ENCODE measurements around the gene SCO2. TPM values are rescaled to one million over a fixed set of nuclear protein-coding genes. Genes with fewer than 3 reads are reported as not detected.

SCO2 gene
- total RNA-seq, 1 donor from 2014 or later, result 1.3 TPM

GRCh38 chr22:50498322-50498890 lies 27.0 kb downstream of the SCO2 start:
- peak; percentile 73 for DNase-seq

- DNase-seq, result no peak
These were observed 28.3 kb downstream of the SCO2 start for GRCh38 chr22:50497093-50497492.

DNA sequence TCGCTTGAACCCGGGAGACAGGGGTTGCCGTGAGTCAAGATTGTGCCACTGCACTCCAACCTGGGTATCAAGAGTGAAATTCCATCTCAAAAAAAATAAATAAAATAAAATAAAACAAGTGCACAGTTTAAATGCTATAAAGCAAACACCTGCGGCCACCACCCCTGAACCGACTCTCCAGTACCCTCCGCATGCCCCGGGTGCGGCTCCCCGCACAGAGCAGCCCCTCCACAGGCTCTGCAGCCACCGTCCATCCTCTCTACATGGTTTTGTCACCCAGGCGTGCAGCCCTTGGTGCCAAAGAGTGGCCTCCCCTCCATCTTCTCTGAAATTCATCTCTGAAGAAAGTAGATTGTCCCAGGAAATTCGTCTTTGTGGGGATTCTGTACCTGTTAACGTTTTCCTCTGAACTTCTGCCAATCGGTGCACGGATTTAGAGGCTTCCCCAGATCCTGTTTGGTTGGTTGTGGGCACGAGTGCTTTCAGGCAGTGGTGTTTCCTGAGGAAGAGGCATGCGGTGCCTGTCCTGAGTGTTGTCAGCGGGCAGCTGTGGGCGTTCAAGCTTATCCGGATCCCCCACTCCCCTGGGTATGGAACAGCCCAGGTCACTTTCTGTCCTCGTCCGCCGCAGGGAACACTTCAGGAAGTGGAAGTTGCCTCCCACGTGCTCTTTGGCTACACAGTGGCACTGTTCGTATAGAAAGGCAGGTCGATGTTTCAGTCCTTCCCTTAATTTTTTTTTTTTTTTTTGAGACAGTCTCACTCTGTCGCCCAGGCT lies 34.7 kb downstream of the SCO2 start:
- no peak for DNase-seq

DNA sequence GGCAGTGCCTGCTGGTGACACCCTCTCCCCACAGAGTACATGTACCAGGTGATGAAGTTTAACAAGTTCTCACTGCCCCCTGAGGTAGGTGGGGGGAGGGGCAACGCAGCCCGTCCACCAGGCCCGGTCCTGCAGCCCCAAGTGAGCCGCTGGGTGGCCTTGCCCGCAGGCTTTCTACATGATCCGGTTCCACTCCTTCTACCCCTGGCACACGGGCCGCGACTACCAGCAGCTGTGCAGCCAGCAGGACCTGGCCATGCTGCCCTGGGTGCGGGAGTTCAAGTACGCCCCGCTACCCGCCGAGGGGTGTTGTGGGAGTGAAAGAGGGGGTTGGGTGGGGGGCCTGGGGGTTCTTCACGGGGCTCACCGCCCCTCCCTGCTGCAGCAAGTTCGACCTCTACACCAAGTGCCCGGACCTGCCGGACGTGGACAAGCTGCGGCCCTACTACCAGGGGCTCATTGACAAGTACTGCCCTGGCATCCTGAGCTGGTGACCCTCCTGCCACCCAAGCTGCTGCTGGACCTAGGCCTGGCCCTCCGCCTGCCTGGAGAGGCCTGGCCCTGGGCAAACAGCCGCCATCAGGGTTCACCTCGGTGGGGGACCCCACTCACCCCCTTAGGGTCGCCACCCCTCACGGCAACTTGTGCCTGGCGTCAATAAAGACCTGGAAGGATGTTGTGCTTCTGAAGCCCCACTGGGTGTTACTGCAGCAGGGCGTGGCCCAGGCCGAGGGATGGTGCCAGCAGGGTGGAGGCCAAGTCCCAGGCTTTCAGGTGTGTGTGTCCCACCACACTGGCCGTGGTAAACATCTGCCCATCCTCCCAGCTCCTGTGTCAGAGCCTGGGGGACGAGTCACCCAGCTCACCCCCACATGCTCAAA lies 35.8 kb downstream of the SCO2 start:
- DNase-seq, result no peak

DNA sequence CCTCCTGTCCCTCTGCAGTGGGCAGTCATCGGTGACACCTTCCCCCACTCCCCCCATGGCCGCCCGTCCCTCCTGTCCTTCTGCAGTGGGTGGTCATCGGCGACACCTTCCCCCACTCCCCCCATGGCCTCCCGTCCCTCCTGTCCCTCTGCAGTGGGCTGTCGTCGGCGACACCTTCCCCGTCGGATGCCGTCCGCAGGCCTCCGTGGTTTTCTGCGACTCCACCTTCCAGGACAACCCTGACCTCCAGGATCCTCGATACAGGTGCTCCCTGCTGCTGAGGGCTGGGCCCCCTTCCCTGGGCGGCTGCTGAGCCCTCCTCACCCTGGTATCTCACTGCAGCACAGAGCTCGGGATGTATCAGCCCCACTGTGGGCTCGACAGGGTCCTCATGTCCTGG lies 36.5 kb downstream of the SCO2 start:
- DNase-seq, result no peak

- no peak for DNase-seq
These were observed 37.3 kb downstream of the SCO2 start for GRCh38 chr22:50488006-50488677.

DNA sequence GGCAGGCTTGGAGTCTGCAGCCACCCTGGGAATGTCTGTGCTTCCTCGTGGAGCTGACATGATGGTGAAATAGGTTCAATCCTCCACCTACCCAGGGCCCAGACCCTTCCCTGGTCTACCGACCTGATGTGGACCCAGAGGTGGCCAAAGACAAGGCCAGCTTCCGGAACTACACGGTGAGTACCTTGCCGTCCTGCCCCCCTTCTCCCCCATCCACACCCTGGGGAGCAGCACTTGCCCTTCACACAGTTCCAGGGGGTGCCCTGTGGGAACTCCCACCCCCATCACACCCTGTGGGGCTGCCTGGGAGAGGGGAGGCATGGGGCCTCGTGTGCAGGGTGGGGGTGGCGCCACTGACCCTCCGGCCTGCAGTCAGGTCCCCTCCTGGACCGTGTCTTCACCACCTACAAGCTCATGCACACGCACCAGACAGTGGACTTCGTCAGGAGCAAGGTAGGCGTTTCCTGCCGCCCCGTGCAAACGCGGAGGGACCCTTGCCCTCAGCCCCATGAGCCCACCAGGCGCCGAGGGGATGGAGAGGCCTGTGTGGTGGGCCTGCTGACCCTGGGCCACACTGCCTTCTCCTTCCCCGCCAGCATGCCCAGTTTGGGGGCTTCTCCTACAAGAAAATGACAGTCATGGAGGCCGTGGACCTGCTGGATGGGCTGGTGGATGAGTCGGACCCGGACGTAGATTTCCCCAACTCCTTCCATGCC lies 38.0 kb downstream of the SCO2 start:
- no peak for DNase-seq

DNA sequence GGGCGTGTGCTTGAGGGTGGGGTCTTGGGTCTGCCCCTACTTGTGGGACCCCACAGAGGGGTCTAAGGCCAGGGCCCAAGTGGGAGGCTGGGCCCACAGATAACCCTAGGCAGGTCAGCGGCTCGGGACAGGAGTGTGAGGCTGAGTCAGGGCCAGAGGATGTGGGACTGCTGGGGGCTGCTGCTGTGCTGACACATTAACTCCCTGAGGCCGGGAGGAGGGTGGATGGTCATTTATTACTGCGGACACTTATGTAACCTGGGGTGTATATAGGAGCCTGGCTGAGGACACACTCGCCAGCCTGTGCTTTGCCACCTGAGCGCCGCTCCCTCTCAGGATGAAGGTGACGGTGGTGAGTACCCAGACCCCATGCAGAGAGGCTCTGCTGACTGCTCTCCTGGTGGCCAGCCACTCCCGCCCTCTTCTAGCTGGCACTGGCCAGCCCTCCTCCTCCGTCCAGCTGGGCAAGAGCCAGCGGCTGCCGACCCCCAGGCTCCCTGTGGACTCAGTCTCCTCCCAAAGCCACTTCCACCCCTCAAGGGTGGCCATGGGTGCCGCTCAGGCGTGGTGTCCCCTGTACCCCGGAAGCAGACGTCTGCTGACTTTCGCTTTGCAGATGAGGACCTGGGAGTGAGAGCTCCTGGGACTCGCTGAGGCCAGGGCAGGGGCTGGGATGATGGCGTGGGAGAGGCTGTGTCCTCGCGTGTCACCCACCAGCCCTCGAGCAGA lies 38.7 kb downstream of the SCO2 start, which contains the start of gene MIOX:
TSS of gene MIOX (plus strand) at position 299 of the 729 bp plus-strand sequence. CDS start at position 338, 39 bp downstream.
- DNase-seq, result no peak

DNA sequence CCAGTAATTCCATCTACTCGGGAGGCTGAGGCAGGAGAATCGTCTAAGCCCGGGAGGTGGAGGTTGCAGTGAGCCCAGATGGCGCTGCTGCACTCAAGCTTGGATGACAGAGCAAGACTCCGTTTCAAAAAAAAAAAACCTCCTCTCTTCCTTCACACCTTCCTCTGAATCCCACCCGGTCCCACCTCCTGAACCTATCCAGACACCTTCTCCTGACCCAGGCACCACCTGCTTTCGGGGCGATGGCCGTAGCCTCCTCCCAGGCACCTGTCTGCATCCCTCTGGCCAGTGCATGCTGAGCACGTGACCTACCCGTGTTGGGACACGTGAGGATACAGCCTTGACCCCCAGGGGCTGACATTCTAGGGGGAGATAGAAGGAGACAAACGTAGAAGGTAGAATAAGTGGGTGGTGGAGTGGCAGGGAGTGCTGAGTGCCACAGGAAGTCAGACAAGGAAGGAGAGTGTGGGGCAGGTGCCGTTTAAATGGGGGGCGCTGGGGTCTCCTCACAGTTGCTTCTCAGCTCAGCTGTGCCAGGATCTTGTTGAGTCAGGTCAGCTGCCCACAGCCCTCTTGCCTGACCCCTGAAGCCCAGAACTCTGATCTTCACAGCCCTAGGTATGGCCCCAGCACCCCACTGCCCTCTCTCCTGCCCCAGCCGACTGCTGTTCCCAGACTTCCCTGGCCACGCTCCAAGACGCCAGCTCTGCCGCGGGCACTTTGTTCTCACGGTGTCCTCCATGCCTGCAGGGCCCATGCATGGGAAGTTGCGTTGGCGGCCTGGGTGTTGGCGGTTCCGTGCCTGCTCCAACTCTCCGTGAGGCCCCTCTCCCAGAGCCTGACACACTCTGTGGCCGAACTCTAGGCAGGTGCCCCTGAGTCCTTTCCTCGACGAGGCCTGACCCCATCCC lies 39.9 kb downstream of the SCO2 start:
- DNase-seq, result no peak

- no peak for DNase-seq
These were observed 41.2 kb downstream of the SCO2 start for GRCh38 chr22:50483977-50484853.

- DNase-seq, result no peak
These were observed 41.8 kb downstream of the SCO2 start for GRCh38 chr22:50483556-50483955.

- DNase-seq, result no peak
These were observed 42.3 kb downstream of the SCO2 start for GRCh38 chr22:50483106-50483505.

GRCh38 chr22:50482107-50483074 lies 43.0 kb downstream of the SCO2 start:
- DNase-seq, result peak; percentile 20

DNA sequence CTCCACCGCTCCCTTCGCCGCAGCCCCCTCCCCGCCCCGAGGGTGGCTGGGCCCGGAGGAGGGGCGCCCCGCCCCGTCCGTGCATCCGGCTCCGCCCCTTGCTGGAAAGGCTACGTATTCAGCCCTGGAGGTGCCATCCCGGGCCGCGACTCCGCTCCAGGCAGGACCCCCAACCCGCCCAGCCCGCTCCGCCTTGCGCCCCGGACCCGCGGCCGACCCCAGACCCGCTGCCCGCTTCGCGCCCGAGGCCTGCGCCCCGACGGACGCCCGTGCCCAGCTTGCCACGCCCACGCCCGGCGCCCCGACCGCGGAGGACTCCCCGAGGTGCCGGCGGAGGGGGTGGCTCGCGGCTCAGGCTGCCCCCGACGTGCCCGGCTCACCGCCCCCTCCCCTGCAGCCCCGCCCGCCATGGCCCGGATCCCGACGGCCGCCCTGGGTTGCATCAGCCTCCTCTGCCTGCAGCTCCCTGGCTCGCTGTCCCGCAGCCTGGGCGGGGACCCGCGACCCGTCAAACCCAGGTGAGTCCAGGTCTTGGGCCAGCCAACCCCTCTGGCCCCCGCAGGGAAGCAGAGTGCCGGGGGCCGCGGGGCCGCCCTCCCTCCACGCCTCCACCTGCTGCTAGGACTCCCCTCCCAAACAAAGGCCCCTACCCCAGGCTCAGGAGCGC lies 43.8 kb downstream of the SCO2 start, which contains the start of gene ADM2:
TSS of gene ADM2 (plus strand) at position 104 of the 667 bp plus-strand sequence. CDS start at position 409, 305 bp downstream.
- DNase-seq, result no peak

DNA sequence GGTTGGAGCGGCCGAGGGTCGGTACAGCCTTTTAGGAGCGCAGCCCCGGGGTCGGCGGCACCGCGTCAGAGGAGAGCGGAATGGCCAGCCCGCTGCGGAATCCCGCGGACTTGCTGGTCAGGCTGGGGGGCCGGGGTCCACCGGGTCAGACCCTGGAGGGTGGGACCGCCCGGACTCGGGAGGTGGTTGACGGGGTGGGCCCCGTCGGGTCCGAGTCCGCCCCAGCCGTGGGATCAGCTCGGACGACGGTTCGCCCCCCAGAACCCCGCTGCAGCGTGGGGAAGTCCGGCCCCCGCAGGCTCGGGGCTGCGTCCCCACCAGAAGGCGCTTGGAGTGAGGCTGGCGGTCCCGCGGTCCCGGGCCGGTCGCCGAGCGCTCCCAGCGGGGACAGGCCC lies 44.4 kb downstream of the SCO2 start:
- DNase-seq, result no peak

DNA sequence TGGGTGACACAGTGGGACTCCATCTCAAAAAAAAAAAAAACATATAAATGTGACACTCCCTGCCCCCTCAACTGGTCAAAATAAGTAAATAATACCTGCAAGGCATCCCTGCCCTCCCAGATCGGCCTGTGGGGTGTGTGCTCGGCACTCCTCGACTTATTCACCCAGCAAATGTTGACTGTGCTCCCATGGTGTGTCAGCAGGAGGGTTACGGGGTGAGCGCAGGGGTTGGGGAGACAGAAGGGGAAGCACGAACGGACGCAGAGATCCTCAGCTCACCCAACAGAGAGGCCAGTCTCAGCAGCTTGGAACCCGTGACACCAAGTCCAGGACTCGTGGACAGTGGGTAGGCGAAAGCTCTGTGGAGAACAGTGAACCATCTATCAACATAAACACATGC lies 45.7 kb downstream of the SCO2 start:
- DNase-seq, result no peak

GRCh38 chr22:50477923-50478322 lies 47.5 kb downstream of the SCO2 start:
- no peak for DNase-seq
